HG03103 (cell line): Measurements from ENCODE around the gene ENPP1.
A peak's percentile ranks its signal among the peaks of the same experiment; 100 is the strongest.
"Not testable (repeated sequence)": the region's sequence is repeated elsewhere in the genome, so short reads cannot be mapped to it uniquely, and the experiment has no call there.

Experiments
- ATAC-seq: cut with Tn5 transposase; IDR thresholded peaks from one replicate; pipeline ENCODE4 v1.9.1; 2021; ENCODE audit warnings: low read depth; ENCODE audit not compliant: unreplicated experiment

ENPP1 gene

DNA sequence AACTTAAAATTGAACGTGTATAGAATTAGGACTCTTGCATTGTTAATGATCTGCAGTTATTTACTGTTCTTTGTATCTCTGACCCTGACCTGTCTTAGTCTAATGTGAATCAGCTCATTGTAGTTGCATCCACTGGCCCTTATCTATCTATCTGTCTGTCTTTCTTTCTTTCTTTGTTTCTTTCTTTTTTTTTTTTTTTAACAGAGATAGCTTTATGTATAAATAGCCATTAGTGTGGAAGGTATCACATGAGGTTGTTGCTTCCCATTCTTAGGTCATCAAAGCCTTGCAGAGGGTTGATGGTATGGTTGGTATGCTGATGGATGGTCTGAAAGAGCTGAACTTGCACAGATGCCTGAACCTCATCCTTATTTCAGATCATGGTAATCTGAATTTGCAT, 59.9 kb downstream of the ENPP1 start:
- no peak for ATAC-seq

DNA sequence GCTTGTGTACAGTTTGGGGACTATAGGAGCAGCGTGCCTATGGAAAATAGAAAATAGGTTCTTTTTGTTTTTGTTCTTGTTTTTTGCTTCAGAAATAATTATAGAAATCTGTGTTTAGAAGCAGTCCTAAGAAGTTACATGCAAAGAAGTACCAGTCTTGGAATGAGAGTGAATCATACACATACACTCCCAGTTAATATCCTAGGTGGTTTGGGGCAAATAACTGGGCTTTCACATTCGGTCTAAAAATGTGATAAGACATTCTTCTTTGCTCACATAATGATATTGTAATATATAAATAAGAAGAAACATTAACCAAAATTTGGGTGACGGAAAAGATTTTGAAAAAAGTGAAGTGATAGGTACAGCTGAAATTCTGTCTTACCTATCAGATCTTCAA, 61.0 kb downstream of the ENPP1 start:
- no peak for ATAC-seq

DNA sequence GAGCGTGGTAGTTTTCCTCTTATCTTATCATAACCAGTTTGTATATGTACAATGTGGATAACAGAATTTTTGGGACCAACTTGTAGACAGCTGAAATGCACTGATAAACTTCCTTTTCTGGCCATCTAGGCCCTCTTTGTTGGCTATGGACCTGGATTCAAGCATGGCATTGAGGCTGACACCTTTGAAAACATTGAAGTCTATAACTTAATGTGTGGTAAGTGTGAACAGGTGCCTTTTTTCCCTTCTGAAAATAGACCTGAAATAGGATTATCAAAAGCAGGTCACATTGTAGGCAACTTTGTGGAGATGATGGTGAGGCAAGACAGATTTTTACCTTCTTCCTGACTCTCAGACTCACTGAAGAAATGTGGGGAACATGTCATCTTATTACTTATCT, 67.8 kb downstream of the ENPP1 start:
- no peak for ATAC-seq

DNA sequence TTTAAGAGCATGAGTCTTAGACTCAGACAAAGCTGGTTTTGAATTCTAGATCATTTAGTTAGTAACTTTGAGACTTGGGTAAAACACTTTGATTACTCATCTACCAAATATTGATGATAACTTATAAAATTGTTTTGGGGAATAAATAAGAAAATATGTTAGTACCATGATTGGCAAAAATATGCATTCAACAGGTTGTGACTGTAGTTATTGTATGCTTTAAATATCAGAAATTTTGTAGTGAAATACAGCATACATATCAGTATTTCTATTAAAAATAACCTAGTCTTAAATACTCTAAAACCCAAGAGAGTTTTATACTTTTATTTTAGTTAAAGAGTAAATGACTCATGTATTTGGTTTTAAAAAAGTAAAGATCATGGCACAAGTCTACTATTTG, 68.7 kb downstream of the ENPP1 start:
- ATAC-seq: no peak

DNA sequence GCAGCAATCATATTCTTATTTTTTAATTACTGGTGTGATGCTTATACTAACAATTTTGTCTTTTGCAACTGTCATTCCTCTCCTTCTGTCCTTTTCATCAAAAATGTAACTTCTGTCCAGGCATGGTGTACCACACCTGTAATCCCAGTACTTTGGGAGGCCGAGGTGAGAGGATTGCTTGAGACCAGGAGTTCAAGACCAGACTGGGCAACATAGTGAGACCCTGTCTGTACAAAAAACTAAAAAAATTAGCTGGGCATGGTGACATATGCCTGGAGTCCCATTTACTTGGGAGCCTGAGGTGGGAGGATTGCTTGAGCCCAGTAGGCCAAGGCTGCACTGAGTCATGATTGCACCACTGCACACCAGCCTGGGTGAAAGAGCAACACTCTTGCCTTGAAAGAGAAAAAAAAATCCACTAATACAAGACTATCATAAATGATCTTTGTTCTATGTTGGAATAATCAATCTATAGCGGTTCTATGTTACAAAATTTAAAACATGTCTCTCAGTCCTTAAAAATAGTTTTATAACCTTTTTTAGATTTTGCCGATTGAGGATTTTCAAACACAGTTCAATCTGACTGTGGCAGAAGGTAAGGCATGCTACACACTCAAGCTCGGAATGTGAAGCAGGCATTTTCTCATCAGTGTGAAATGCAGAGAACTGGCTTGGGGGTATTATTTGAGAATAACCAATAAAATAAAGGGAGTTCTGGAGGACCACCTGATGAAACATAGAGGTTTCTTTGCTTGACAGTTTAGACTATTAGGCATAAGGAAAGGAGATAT, 70.4 kb downstream of the ENPP1 start:
- no peak for ATAC-seq

DNA sequence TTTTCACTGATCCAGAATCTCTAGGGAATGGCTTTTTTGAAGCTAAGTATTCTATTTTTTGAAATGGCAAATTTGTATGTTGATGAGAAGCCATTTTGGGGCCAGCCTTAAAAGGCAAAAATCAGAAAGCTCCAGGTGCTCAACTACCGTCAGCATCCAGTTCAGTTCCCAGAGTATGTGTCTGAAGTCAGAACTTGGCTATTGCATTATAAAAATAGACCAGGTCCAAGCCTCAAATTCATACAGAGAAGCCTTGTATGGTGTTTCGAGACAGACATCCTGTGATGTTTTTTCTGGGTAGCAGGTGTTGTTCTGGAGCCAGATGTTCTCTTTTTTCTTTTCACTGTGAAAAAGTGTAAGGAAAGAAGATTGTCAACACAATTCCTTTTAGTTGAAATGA, 75.2 kb downstream of the ENPP1 start:
- no peak for ATAC-seq

DNA sequence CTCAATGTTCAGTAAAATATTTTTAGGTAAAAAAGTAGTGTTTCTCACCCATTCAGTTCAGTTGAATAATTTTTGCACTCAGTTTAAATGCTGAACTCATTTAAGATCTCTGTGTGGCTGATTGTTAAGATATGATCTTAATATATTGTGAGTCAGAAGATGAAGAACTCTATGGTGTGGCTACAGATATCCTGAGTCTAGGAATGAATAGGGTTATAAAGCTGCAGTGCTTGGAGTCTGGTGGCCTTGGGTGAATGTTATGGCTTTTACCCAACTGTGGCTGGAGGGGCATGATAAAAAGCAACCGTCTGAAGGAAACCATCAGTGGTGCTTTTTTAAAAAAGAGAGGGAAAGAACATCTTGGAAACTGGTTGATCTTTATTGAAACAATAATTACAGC, 77.4 kb downstream of the ENPP1 start:
- no peak for ATAC-seq

DNA sequence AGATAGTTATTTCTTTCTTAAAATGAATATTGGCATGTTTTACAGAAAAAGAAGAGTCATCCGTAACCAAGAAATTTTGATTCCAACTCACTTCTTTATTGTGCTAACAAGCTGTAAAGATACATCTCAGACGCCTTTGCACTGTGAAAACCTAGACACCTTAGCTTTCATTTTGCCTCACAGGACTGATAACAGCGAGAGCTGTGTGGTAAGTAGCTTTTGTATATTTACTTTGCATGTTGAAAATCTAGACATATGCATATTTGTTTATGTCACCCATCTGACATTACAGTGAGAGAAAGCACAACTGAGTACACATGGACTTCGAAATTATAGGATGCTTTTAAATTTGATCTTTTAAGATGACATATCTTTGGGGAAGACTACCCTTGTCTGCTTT, 78.7 kb downstream of the ENPP1 start:
- no peak for ATAC-seq

DNA sequence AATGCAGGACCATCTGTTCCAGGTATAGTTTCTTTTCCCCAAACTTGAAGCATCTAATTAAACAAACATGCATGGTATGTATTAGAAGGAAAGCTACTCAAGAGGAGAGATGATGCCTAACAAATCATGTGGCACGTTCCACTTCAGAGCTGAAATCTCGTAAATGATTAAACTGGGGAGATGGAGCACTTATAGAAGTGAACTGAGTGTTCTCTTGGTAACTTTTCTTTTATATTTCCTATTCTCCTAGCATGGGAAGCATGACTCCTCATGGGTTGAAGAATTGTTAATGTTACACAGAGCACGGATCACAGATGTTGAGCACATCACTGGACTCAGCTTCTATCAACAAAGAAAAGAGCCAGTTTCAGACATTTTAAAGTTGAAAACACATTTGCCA, 82.3 kb downstream of the ENPP1 start:
- ATAC-seq: no peak

DNA sequence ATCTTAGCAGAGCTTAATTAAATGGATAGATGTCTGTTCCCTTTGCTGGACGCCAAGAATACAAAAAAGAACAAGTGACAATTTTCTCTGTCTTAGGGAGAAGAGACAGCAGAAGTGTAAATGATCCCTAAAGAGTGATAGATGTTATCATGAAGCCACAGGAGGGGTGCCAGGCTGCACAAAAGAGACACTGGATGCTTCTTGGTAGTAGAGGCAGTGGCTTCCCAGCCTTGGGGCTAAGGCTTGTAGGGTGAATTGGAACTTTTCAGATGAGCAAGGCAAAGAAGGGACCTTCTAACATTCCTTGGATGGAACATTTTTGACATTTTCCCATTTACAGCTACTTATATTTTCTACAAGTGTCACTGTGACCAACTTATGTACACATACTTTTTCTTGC, 85.4 kb downstream of the ENPP1 start:
- no peak for ATAC-seq

DNA sequence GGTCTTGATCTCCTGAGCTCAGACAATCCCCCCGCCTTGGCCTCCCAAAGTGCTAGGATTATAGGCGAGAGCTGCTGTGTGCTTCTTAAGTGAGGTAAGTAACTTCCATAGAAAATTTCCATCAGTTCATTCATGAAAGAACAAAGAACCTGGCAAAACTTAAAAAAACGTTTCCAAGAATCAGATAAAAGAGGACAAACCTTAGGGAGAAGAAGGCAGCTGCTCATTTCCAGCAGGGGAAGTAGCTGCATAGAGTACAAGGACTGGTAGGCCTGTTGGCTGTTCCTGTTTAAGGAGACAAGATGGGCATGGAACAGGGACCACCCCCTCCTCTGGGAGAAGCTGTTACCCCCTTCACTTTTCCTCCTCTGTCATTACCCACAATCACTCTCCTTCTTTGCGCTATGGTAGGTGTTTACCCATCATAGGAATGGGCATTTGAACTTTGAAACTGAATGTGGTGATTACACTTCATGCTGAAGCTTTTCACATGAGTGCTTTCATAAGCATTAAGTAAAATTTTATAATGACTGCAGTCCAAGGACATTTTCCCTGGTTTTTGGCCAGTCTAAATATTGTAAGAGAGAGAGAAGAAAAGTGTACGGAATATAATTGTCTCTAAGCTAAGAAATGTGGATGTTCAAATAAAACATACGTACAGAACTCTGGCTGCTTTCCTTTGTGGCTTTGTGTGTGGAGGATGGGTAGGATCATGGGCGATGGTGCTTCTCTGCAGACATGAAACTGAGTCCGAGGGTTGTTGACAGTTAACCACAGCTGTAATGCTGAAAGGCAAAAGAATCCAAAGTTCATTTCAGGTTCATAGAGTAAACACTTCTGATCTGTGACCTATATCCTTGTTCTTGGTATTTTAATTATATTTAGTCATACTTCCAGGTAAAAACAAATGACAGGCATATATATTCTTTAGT, 86.9 kb downstream of the ENPP1 start:
- ATAC-seq: no peak

DNA sequence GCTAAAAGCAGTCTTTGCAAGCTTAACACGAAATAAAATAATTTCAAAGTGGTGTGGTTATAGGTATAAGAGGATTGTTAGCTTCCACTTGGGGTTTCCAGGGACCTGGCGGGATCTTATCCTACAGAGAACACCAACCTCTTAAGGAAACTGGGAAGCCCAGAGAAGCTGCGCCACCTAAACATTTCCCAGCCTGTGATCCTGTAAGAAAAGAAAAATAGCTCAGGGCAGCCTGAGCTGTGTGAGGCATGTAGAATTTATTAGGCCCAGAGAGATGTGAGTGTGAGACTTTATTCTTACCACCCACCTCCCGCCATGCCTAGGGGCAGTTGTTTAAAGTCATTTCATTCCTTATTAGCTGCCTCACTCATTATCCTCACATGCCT, 89.2 kb downstream of the ENPP1 start:
- ATAC-seq: no peak

DNA sequence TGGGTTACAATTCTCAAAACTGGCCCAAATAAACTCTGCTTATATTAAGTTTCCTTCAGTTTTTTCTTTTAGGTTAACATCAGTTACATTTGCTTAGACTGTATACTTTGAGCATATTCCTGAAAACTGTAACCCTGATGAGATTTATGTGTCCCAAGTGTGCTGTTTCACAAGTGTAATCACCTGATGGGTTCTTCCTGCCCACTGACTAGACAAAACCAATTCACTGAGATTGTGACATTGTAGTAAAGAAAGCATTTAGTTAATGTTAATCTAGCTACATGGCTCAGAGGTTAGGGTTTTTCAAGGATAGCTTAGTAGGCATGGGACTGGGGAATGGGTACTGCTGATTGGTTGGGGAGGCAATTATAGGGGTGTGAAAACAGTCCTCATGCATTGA, 89.8 kb downstream of the ENPP1 start:
- ATAC-seq: no peak

DNA sequence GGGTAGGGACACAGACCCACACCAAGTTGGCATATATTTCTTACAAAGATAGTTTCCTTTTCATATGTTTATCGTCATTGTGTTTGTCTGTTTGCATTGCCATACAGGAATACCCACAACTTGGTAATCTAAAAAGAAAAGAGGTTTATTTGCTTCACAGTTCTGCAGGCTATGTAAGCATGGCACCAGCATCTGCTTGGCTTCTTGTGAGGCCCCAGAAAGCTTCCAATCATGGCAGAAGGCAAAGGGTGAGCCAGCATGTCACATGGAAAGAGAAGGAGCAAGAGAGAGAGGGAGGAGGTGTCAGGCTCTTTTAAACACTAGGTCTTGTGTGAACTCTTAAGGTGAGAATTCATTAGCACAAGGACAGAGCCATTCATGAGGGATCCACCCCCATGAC, 90.9 kb downstream of the ENPP1 start:
- ATAC-seq: no peak

DNA sequence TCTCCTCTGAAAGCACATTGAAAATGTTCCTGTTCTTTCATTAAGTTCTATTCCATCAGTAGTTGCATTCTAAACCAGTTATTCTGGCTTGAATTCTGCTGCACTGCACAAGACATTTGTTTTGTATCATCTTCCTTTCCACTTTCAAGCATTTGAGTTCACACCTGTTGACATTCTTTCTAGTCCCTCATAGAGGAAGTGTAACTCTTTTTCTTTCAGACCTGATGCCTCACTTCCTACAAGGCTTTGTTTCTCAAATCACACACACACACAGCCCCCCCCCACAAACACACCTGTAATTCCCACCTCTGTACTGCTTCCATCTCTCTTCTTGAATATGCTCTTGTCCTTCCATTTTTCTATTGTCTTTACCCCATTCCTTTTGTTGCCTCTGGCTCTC, 92.4 kb downstream of the ENPP1 start:
- ATAC-seq: no peak

DNA sequence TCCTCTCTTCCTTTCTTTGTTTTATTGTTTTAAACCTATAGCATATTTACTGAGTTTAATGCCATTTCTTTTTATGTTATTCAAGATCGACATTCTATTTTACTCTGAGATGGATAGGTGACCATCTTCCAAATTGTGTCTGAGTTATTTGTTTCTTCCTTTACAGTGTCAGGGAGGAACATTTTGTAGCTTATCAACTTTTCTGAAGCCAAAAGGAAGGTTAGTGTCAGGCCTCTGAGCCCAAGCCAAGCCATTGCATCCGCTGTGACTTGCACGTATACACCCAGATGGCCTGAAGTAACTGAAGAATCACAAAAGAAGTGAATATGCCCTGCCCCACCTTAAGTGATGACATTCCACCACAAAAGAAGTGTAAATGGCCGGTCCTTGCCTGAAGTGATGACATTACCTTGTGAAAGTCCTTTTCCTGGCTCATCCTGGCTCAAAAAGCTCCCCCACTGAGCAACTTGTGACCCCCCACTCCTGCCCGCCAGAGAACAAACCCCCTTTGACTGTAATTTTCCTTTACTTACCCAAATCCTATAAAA, 93.6 kb downstream of the ENPP1 start:
- ATAC-seq: not testable (repeated sequence)

DNA sequence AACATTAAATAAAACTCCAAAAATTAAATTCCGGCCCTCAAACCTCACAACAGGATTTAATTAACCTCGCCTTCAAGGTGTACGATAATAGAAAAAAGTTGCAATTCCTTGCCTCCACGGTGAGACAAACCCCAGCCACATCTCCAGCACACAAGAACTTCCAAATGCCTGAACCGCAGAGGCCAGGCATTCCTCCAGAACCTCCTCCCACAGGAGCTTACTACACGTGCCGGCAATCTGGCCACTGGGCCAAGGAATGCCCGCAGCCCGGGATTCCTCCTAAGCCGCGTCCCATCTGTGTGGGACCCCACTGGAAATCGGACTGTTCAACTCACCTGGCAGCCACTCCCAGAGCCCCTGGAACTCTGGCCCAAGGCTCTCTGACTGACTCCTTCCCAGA, 95.9 kb downstream of the ENPP1 start:
- not testable (repeated sequence) for ATAC-seq

DNA sequence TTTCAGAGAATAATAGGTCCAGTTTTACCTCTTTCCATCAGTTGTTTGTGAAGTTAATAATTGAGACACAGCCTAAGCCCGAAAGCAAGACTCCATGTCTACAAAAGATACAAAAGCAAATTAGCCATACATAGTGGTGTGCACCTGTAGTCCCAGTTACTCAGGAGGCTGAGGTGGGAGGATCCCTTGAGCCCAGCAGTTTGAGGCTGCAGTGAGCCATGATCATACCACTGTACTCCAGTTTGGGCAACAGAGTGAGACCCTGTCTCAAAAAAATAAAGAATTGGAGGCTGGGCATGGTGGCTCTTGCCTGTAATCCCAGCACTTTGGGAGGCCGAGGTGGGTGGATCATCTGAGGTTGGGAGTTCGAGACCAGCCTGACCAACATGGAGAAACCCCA, 101.0 kb downstream of the ENPP1 start:
- ATAC-seq: not testable (repeated sequence)

DNA sequence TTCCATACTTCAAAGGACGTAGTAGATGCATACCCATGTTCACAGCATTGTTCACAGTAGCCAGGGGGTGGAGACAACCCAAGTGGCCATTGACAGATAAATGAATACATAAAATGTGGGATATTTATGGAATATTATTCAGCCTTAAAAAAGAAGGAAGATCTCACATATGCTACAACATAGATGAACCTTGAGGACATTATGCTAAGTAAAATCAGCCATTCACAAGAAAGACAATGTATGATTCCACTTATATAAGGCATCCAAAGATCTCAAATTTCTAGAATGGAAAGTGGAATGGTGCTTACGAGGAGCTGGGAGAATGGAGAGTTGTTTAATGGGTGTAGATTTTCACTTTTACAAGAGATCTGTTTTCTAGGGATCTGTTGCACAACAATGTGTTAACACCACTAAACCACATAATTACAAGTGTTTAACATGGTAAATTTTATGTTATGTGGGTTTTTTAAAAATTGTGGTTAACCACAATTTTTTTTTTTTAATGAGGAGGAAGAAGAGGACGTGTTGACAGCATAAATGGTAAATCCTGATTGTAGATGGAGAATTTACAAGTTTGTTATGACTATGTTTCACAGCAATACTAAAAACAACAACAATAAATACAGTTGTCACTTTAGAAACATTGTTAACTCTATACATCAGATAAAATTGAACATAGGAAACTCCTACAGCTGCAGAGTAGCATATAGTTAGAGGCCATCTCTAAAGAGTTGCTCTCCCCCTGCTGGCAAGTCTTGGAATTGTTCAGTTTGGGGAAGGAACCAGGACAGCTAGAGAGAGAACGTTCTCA, 101.8 kb downstream of the ENPP1 start:
- ATAC-seq: peak; percentile 98

DNA sequence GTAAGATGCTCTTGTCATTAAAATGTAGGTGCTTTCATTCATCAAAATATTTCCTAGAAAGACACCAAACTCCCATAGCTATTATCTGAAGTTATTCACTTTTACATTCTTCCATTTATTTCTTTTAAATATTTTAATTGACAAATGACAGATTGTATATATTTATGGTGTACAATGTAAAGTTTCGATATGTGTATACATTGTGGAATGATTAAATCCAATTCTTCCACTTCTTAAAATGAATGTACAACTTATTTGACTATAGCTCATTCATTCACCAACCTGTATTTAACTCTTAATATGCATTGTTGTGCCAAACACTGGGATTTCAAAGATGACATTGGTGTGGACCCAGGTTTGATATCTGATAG, 102.4 kb downstream of the ENPP1 start:
- ATAC-seq: no peak

DNA sequence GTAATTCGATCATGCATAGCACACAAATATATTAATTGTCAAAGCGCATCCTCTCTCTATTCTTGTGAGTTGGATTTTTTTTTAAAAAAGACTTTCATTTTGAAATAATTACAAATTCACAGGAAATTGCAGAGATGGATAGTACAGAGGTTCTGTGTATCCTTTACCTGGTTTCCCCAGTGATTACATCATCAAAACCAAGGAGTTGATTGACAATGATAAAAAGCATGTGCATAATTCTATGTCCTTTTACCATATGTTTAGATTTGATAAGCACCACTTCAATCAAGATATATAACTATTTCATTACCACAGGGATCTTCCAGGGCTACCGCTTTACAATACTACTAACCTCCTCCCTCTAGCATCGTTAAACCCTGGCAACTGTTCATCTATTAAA, 103.1 kb downstream of the ENPP1 start:
- ATAC-seq: no peak
